Parathyroid adenoma (tissue), 2 donors: ENCODE measurements around the gene ARHGEF5.

ENCODE experiments used
- H2AFZ ChIP-seq: fragments of 300-600 bp; sonication (generic); one replicate; pipeline ENCODE4 v1.7.0; 2017; ENCODE audit warnings: antibody characterized with exemption, mild to moderate bottlenecking
- H3K27ac ChIP-seq: fragments of 300-600 bp; sonication (generic); one replicate; pipeline ENCODE4 v1.7.0; 2017
- H3K27me3 ChIP-seq: fragments of 300-600 bp; sonication (generic); one replicate; pipeline ENCODE4 v1.7.0; 2017; ENCODE audit warnings: low read length; ENCODE audit not compliant: control insufficient read depth, insufficient read depth
- H3K36me3 ChIP-seq: fragments of 300-600 bp; sonication (generic); one replicate; pipeline ENCODE4 v1.7.0; 2017; ENCODE audit warnings: low read length; ENCODE audit not compliant: control insufficient read depth, insufficient read depth
- H3K4me1 ChIP-seq: fragments of 300-600 bp; sonication (generic); one replicate; pipeline ENCODE4 v1.7.0; 2017; ENCODE audit warnings: control low read depth
- H3K4me2 ChIP-seq: fragments of 300-600 bp; sonication (generic); one replicate; pipeline ENCODE4 v1.7.0; 2017; ENCODE audit warnings: low read length
- H3K4me3 ChIP-seq: fragments of 300-600 bp; sonication (generic); one replicate; pipeline ENCODE4 v1.7.0; 2017; ENCODE audit warnings: low read depth, low read length
- H3K79me2 ChIP-seq: fragments of 300-600 bp; sonication (generic); one replicate; pipeline ENCODE4 v1.7.0; 2017; ENCODE audit warnings: control low read depth
- H3K9ac ChIP-seq: fragments of 300-600 bp; sonication (generic); one replicate; pipeline ENCODE4 v1.7.0; 2017; ENCODE audit warnings: mild to moderate bottlenecking
- H3K9me3 ChIP-seq: fragments of 300-600 bp; sonication (generic); one replicate; pipeline ENCODE4 v1.7.0; 2017; ENCODE audit warnings: low read length; ENCODE audit not compliant: control insufficient read depth
- TF ChIP-seq, protein P1 (sequence below): fragments of 300-600 bp; sonication (generic); IDR thresholded peaks from one replicate; pipeline ENCODE4 v1.7.0; 2017; ENCODE audit warnings: antibody characterized with exemption, mild to moderate bottlenecking
- donor health status: primary hyperparathyroidism.

Gene ARHGEF5

DNA sequence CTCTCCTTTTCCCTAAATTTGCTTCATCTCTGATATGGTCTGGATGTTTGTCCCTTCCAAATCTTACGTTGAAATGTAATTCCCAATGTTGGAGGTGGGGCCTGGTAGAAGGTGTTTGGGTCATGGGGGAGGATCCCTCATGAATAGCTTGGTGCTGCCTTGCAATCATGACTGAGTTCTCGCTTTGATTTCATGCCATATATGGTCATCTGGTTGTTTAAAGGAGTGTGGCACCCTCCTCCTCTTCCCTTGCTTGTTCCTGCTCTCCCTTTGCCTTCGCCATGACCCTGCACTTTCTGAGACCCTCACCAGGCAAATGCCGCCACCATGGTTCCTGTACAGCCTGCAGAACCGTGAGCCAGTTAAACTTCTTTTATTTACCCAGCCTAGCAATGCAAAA, 33.7 kb downstream of the ARHGEF5 start:
- no peak overlapping the region for H3K4me2 ChIP-seq
- H3K9ac ChIP-seq, result no peak overlapping the region
- TF ChIP-seq, protein P1, sequence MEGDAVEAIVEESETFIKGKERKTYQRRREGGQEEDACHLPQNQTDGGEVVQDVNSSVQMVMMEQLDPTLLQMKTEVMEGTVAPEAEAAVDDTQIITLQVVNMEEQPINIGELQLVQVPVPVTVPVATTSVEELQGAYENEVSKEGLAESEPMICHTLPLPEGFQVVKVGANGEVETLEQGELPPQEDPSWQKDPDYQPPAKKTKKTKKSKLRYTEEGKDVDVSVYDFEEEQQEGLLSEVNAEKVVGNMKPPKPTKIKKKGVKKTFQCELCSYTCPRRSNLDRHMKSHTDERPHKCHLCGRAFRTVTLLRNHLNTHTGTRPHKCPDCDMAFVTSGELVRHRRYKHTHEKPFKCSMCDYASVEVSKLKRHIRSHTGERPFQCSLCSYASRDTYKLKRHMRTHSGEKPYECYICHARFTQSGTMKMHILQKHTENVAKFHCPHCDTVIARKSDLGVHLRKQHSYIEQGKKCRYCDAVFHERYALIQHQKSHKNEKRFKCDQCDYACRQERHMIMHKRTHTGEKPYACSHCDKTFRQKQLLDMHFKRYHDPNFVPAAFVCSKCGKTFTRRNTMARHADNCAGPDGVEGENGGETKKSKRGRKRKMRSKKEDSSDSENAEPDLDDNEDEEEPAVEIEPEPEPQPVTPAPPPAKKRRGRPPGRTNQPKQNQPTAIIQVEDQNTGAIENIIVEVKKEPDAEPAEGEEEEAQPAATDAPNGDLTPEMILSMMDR, result no peak
- H3K9me3 ChIP-seq, result no peaks in the 10 kb centered on the region
- no peak overlapping the region for H3K4me3 ChIP-seq
- no peak overlapping the region for H2AFZ ChIP-seq
- H3K27ac ChIP-seq, result no peak overlapping the region
- no peaks in the 10 kb centered on the region for H3K36me3 ChIP-seq
- H3K79me2 ChIP-seq, result no peaks in the 10 kb centered on the region
- H3K4me1 ChIP-seq, result no peaks in the 10 kb centered on the region
- H3K27me3 ChIP-seq, result no peaks in the 10 kb centered on the region

DNA sequence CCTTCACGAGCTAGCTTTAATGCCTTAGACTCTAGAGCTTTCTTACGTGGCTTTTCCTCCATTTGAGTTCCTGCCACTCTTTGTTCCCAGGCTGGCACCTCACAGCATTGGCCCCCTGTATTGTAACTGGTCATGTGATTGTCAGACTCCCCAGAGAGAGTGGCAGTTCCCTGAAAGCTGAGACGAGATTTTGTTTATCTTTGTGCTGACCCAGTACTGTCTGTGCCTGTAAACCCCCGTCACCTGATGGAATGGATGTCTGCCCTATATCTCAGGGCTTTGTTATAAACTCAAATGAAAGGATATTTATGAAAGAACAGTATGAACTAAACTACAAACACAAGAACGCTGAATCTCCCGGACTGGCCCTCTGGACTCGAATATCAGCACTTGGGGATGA, 35.3 kb downstream of the ARHGEF5 start:
- Histone ChIP-seq H3K36me3 (no peaks in the 10 kb centered on the region), H3K9ac (no peak overlapping the region), H2AFZ (no peak overlapping the region), H3K27ac (no peak overlapping the region), H3K4me2 (no peak overlapping the region), H3K4me3 (no peak overlapping the region), H3K9me3 (no peaks in the 10 kb centered on the region), H3K4me1 (no peaks in the 10 kb centered on the region), H3K79me2 (no peaks in the 10 kb centered on the region), H3K27me3 (no peaks in the 10 kb centered on the region)
- TF ChIP-seq, protein P1, result no peak

DNA sequence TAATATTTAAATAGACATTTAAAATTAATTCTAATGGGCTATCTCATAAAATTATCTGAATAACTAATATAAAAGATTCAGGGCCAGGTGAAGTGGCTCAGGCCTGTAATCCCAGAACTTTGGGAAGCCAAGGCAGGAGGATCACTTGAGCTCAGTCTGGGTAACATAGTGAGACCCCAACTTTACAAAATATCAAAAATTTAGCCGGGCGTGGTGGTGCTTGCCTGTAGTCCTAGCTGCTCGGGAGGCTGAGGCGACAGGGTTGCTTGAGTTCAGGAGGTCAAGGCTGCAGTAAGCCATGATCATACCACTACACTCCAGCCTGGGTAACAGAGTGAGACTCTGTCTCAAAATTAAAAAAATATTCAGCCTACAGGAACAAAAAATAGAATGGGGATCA, 35.8 kb downstream of the ARHGEF5 start:
- H3K4me2 ChIP-seq, result no peak overlapping the region
- TF ChIP-seq, protein P1, result no peak
- H3K9me3 ChIP-seq, result no peaks in the 10 kb centered on the region
- no peak overlapping the region for H2AFZ ChIP-seq
- H3K79me2 ChIP-seq, result no peaks in the 10 kb centered on the region
- no peaks in the 10 kb centered on the region for H3K4me1 ChIP-seq
- H3K36me3 ChIP-seq, result no peaks in the 10 kb centered on the region
- no peak overlapping the region for H3K4me3 ChIP-seq
- H3K9ac ChIP-seq, result no peak overlapping the region
- no peak overlapping the region for H3K27ac ChIP-seq
- H3K27me3 ChIP-seq, result no peaks in the 10 kb centered on the region

DNA sequence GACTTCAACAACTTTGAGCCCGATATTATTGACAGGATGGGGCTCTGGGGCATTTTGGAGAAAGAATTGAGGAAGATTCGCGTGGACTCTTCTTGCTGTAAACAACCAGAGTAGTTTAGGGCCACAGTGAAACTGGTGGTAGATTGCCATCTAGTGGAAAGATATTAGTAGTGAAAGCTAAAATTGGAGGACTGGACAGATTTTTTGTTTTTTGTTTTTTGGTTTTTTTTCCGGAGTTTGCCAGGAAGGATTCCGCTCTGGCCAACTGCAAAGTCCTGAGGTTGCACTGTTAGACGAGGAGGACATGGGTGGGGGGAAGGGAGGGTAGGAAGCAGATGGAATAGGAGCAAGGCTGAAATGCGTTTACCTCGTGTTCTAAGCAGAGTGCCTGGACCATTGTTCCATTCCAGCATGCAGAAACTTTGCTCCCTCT, 36.6 kb downstream of the ARHGEF5 start:
- Histone ChIP-seq H3K36me3 (no peaks in the 10 kb centered on the region), H3K79me2 (no peaks in the 10 kb centered on the region), H3K4me1 (no peaks in the 10 kb centered on the region), H3K4me2 (peak overlapping the region; percentile 18), H3K27ac (no peak overlapping the region), H3K9ac (no peak overlapping the region), H2AFZ (peak overlapping the region; percentile 76), H3K4me3 (no peak overlapping the region), H3K27me3 (no peaks in the 10 kb centered on the region), H3K9me3 (no peaks in the 10 kb centered on the region)
- TF ChIP-seq, protein P1, result peak; percentile 72

DNA sequence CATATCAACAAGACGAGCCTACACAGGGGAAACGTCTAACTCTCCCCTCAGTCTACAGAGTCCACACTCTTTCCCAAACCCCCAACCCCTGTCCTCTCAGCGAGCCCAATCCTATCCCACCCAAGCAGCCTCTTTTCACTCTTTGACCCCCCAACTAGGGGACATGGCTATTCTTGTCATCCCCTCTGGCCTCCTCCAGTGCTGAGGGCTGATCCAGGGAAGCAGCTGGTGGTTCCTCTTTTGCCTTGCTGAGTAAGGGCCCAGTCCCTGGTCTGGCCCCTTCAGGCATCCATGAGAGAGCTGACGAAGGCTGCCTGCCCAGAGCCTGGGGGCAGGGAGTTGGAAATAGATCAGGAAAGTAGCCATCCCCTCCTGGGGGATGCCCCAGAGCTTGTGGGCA, 41.9 kb downstream of the ARHGEF5 start:
- no peak overlapping the region for H3K9ac ChIP-seq

More for the DNA sequence above, 41.9 kb downstream of the ARHGEF5 start:
- Histone ChIP-seq H3K9me3 (no peaks in the 10 kb centered on the region), H3K4me1 (no peaks in the 10 kb centered on the region), H2AFZ (no peak overlapping the region), H3K27ac (no peak overlapping the region), H3K36me3 (no peaks in the 10 kb centered on the region), H3K4me3 (no peak overlapping the region), H3K4me2 (no peak overlapping the region), H3K79me2 (no peaks in the 10 kb centered on the region), H3K27me3 (no peaks in the 10 kb centered on the region)
- TF ChIP-seq, protein P1, result no peak
